Hematopoietic multipotent progenitor cell treated with erythropoietin and hydrocortisone succinate and interleukin-3 and kit ligand, for 4 days (in vitro differentiated cells): ENCODE data around the gene IRF5.
"Not testable (repeated sequence)": the region's sequence is repeated elsewhere in the genome, so short reads cannot be mapped to it uniquely, and the experiment has no call there.

ENCODE experiments used
- DNase-seq: peaks from one replicate; pipeline ENCODE4 v3.0.0-alpha.2; 2015

Gene IRF5

GRCh38 chr7:128906766-128907559, 30.8 kb upstream of the IRF5 start:
- DNase-seq: no peak

DNA sequence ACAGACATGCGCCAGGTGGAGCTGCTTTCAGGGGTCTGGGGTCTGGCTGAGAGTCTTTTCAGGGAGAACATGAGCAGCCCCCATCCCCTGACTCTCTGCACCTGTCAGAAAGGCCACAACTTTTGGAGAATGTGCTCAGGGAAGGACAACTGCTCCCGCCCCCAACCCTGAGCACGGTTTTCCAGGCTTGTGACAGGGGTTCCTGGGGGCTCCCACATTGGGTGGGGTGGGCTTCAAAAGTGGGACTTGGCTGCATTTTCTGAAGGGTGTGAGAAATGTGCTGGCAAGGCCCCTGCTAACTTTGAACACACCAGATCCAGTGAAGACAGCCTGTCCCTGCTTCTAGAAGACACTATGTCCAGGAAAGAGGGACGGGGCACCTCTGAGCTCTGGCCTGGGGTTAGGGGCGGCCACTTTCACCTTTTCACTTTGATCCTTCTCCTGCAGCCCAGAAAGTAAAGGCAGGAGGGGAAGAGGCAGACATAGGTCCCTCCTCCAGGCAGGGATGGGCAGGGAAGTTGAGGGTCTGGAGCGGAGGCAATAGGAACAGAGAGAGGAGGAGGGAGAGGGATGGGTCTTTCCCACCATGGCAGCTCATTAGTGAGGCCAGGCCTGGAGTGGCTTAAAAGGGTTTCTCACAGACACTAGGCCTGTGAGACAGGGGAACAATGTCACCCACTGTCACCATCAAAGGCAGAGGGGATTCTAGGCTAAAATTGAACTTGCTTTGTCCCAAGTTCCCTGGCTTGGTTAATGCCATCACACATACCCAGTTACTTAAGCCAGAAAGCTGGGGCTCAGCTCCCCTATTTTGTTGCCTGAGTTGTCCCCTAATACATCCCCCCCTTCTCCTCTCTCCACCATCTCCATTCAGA, 28.7 kb upstream of the IRF5 start:
- DNase-seq: no peak

GRCh38 chr7:128909625-128910568, 27.8 kb upstream of the IRF5 start:
- DNase-seq: no peak

DNA sequence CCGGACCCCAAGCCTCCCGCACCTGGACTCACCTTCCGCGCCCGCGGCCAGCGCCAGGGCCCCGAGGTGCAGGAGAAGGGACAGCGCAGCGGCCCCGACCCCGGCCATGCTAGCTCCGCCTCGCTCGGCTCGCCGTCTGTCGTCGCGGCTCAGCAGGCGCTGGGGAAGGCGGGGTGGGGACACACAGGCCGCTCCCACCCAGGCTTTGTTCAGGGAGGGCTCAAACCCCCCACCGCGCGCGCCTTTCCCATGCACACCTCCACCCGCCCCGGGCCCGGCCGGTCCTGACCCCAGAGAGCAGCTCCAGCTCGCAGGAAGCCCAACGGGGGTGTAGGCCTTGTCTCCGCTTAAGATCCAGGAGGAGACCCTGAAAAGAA, 27.2 kb upstream of the IRF5 start, which contains the start of gene KCP:
Gene KCP, minus strand, starts transcription at position 141 of the 377 bp plus-strand sequence. Its CDS starts 33 bp downstream, at position 108.
- DNase-seq: no peak

GRCh38 chr7:128911423-128912031, 26.2 kb upstream of the IRF5 start:
- DNase-seq: no peak

DNA sequence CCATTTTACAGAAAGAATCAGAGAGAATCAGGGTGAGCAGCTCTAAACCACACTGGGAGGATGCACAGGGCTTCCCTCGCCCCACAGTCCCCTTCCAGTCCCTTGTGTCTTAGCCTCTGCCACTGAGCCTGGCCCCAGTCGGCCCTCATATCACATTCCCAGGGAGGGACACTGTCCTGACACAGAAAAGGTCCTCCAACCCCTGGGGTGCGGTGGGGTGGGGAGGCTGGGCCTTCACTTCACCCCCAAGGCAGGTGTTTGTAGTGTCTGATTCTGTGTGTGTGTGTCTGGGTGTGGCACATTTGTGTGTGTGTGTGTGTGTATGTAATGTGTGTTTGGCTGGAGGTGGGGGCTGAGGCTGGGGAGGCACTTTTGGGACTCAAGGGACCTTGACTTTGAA, 25.4 kb upstream of the IRF5 start:
- no peak for DNase-seq

GRCh38 chr7:128912709-128913495, 24.8 kb upstream of the IRF5 start:
- not testable (repeated sequence) for DNase-seq

DNA sequence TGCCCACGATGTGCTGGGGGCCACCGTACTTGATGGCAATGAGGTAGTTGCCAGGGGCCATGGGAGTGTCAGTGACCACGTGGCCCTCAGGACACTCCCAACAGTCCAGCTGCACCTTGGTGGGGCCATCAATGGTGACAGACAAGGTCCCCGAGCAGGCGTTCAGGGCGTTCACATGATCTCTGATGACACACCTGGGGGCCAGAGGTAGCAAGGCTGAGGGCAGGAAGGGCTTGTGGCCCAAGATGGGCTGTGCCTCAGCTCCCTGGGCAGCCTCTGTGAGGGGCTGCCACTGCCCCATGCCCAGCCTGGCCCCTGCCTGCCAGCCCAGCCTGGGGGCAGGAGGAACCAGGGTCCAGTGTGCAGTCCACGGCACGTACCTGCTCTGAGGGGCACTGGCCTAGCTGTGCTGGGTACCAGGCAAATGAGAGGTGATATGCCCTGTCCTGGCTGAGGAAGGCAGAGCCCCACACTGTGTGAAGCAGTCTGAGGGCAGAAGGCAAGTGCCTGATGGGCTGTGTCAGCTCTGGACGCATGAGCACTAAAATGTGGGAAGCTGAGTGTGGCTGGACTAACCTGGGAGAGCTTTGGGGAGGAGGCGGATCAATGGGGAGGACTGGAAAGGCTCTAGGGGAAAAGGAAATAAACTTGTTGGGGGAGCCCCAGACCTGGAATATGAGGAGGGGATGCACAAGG, 23.7 kb upstream of the IRF5 start:
- no peak for DNase-seq

- peak; percentile 41 for DNase-seq
Observed at GRCh38 chr7:128914566-128915151, 23.1 kb upstream of the IRF5 start.

DNA sequence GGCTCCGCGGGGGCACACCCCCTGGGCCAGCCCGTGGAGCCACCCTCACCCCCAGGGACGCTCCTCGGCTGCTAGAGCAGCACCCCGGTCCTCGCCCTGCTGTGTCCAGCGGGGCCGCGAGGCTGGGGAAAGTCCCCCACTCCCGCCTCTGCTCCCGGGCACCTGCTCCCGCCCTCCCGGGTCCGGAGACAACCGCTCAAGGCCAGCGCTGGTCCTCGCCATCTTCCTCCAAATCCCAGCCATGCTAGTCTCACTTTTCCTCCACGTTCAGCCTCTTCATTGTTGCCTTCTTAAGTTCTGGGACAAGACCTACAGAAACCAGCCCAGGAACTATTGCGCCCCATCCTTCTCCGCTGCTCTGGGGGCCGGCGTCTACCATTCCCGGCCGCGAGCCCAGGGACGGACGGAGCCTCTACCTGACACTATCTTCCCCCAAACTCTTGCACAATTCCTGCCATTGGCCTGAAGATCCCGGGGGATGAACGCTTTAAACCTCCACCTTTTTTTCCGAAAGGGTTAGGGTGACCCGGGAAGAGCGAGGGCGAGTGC, 22.4 kb upstream of the IRF5 start:
- no peak for DNase-seq

GRCh38 chr7:128915841-128916642, 21.7 kb upstream of the IRF5 start:
- no peak for DNase-seq

DNA sequence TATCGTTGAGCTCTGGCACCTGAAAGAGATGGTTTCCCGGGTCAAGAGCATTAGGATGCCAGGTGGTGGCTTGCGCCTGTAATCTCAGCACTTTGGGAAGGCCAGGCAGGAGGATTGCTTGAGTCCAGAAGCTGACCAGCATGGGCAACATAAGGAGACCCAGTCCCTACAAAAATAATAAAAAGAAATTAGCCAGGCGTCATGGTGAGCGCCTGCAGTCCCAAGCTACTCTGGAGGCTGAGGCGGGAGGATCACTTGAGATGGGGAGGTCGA, 21.1 kb upstream of the IRF5 start:
- no peak for DNase-seq

DNA sequence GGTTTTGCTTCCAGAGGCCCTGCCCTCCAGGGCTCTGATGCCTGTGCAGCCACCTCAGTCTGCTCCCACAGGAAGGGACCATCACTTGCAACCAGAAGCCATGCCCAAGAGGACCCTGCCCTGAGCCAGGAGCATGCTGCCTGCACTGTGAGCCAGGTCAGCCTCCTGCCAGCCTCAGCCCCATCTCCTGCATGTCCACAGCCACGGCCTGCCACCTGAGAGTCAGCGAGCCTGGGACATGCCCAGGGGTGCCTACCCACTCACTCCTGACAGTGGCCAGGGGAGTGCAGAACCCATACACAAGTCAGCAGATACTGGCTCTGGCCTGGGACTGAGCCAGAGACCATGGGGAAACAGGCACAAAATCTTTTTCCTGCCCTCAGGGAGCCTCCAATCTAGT, 20.6 kb upstream of the IRF5 start:
- no peak for DNase-seq

DNA sequence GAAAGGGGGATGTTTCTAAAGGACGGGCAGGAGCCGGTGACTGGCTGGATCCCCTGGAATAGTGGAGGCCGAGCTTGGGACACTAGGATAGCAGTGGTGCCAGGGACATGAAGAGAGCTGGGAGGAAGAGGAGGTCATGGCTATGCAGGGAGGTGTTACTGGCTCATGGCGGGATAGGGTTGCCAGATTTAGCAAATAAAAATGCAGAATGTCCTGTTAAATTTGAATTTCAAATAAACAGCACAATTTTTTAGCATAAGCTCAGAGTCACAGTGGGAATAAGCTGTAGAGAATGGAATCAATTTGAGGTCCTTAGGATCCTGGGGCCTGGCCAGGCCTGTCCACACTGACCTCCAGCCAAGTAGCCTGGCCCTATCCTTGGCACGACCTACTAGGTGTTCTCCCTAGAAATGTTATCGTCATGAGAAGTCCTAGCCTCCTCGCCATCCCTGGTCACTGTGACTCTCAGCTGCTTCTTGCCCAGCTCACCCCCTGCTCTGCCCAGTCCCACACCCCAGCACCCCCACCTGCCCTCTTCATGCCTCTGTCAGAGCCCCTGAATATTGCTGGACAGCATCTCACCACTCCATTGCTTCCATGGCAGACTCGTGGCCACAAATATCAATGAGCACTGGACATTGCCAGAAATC, 19.6 kb upstream of the IRF5 start:
- DNase-seq: no peak

- no peak for DNase-seq
Observed at GRCh38 chr7:128919241-128919640, 18.5 kb upstream of the IRF5 start.

DNA sequence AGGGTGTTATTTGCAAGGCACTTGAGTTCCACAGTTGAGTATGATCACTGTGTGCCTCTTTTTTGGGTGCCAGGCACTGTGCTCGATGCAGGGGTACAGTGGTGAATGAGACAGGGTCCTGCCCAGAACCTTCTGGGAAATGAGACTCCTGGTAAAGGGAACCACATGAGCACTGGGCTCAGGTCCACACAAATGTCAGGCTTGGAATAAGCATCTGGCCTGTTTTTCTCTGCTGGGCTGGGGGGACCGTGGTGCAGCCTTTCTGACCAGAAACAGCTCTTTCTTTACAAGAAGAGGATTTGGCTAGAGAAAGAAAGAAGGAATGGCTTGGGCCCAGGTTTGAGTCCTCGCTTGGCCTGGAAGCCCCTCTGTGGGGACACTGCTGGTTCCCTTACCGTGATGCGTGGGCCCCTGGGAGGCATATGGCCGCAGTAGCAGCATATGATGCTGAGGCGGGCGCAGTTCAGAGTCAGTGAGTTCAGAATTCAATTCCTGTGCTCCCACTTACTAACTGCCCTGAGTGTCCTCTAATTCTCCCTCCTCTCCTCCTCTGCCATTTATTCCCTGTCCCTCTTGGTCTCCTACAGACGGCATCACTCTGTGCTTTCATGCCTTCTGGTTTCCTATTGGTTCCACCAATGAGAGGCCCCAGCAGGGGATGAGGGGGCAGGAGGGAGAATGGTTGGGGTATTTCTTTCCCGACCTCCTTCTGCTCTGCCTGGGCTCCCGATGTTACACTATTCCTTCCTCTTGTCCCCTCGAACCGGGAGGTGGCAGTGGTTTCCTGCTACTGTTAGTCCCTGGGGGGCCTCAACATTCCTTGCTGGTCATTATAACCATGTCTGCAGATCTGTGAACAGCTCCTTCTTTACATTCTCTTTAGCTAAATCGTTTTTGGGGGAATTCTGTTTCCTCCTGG, 17.6 kb upstream of the IRF5 start:
- DNase-seq: no peak

DNA sequence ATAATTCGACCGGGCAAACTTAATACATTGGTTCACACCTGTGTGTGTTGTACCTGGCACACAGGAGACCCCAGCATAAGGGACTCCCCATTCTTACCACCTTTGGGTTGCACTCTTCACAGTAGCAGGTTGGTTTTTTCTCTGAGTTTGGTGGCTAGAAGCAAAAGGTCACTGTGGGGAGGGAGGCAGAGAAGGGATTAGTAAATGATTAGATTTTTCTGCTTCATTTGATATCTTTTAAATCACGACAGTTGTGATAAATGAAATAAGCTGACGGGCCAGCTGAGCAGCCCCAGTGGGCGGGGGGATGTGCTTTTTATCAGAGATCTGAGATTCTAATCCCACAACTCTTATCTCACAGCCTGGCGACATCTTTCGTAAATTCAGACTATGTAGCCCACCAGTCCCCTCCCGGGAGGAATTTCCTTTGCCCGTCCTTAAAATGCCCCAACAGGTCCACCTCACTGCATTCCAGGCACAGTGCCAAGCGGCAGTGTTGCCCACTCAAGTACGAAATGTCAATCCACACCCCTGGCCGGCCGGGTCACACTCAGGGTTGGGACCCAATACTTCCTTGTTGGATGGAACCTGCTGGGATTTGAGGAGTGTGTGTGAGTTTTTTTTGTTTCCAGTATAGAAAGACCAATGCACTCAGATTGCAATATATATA, 16.7 kb upstream of the IRF5 start:
- no peak for DNase-seq
